Measurements from ENCODE around the gene TOM1L2.

The TOM1L2 gene

DNA sequence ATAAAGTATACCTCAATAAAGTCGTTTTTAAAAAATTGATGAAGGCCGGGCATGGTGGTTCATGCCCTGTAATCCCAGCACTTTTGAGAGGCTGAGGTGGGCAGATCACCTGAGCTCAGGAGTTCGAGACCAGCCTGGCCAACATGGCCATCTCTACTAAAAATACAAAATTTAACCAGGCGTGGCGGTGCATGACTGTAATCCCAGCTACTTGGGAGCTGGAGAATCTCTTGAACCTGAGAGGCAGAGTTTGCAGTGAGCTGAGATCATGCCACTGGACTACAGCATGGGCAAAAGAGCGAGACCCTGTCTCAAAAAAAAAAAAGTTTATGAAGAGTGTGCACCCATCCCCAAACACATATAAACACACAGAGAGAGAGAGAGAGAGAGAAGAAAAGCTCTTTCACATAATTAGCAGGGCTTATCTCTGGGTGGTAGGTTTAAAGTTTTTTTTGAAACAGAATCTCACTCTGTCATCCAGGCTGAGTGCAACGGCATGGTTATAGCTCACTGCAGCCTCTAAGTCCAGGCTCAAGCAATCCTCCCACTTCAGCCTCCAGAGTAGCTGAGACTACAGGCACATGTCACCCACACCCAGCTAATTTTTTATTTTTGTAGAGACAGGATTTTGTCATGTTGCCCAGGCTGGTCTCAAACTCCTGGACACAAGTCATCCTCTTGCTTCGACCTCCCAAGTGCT is 138.4 kb downstream of the TOM1L2 start:
- H3K27me3 ChIP-seq (ENCODE audit: insufficient read depth, low read length, poor library complexity), result no peaks in the 10 kb centered on the region
- no peak overlapping the region for H3K27ac ChIP-seq (ENCODE audit: low read length)
- DNase-seq (no peak), ATAC-seq (ENCODE audit: insufficient read depth, low read depth) (no peak)
- H3K36me3 ChIP-seq (ENCODE audit: insufficient read depth, low read length), result peaks cover 4% of the 10 kb centered on the region; the same call in 1 of the 2 replicates
- H4K20me1 ChIP-seq (ENCODE audit: insufficient read depth, low read length), result peaks cover 15% of the 10 kb centered on the region; the same call in 1 of the 2 replicates
- H3K79me2 ChIP-seq (ENCODE audit: insufficient read depth, low read length), result peaks cover 22% of the 10 kb centered on the region
- H2AFZ ChIP-seq (ENCODE audit: low read depth, low read length), result no peak overlapping the region
- TF ChIP-seq, protein P1, sequence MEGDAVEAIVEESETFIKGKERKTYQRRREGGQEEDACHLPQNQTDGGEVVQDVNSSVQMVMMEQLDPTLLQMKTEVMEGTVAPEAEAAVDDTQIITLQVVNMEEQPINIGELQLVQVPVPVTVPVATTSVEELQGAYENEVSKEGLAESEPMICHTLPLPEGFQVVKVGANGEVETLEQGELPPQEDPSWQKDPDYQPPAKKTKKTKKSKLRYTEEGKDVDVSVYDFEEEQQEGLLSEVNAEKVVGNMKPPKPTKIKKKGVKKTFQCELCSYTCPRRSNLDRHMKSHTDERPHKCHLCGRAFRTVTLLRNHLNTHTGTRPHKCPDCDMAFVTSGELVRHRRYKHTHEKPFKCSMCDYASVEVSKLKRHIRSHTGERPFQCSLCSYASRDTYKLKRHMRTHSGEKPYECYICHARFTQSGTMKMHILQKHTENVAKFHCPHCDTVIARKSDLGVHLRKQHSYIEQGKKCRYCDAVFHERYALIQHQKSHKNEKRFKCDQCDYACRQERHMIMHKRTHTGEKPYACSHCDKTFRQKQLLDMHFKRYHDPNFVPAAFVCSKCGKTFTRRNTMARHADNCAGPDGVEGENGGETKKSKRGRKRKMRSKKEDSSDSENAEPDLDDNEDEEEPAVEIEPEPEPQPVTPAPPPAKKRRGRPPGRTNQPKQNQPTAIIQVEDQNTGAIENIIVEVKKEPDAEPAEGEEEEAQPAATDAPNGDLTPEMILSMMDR (IDR thresholded peaks at IDR 0.05; ENCODE audit: borderline replicate concordance, extremely low read depth, low read length, poor library complexity, severe bottlenecking), result no peak
- no peak for TF ChIP-seq EZH2 (IDR thresholded peaks at IDR 0.05; ENCODE audit: borderline replicate concordance, low read depth, low read length, severe bottlenecking)
- H3K4me3 ChIP-seq (ENCODE audit: low read depth in 1 of 2, low read length in 2 of 2), result no peak overlapping the region
- H3K4me2 ChIP-seq (ENCODE audit: insufficient read depth, low read length), result no peak overlapping the region
- H3K9ac ChIP-seq (ENCODE audit: low read depth, low read length), result no peak overlapping the region
- H3K4me1 ChIP-seq (ENCODE audit: insufficient read depth, low read length), result peaks cover 44% of the 10 kb centered on the region
- H3K9me3 ChIP-seq (ENCODE audit: insufficient read depth, low read length, severe bottlenecking), result no peaks in the 10 kb centered on the region

DNA sequence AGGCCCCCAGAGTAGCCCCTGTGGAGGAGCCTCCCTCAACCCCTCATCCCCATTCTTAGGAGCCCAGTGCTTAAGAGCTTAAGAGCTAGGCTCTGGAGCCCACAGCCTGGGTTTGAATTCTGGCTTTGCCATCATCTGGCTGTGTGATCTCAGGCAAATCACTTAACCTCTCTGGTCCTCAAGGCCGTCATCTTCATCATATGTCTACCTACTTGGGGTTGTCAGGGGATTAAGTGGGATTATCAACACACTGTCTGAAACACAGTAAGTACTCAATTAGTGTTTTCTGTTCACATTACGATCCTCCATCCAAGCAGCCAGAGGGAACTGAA is 140.2 kb downstream of the TOM1L2 start:
- TF ChIP-seq EZH2 (IDR thresholded peaks at IDR 0.05; ENCODE audit: borderline replicate concordance, low read depth, low read length, severe bottlenecking), result no peak
- TF ChIP-seq, protein P1 (IDR thresholded peaks at IDR 0.05; ENCODE audit: borderline replicate concordance, extremely low read depth, low read length, poor library complexity, severe bottlenecking), result no peak
- Histone ChIP-seq H3K27ac (ENCODE audit: low read length) (no peak overlapping the region), H3K4me1 (ENCODE audit: insufficient read depth, low read length) (peaks cover 32% of the 10 kb centered on the region), H2AFZ (ENCODE audit: low read depth, low read length) (no peak overlapping the region), H3K27me3 (ENCODE audit: insufficient read depth, low read length, poor library complexity) (no peaks in the 10 kb centered on the region), H3K79me2 (ENCODE audit: insufficient read depth, low read length) (peaks cover 22% of the 10 kb centered on the region), H3K4me3 (ENCODE audit: low read depth in 1 of 2, low read length in 2 of 2) (no peak overlapping the region), H4K20me1 (ENCODE audit: insufficient read depth, low read length) (peaks cover 20% of the 10 kb centered on the region; the same call in 1 of the 2 replicates), H3K4me2 (ENCODE audit: insufficient read depth, low read length) (no peak overlapping the region), H3K36me3 (ENCODE audit: insufficient read depth, low read length) (peaks cover 4% of the 10 kb centered on the region; the same call in 1 of the 2 replicates), H3K9me3 (ENCODE audit: insufficient read depth, low read length, severe bottlenecking) (no peaks in the 10 kb centered on the region), H3K9ac (ENCODE audit: low read depth, low read length) (no peak overlapping the region)
- ATAC-seq (ENCODE audit: insufficient read depth, low read depth), result no peak
- no peak for DNase-seq

DNA sequence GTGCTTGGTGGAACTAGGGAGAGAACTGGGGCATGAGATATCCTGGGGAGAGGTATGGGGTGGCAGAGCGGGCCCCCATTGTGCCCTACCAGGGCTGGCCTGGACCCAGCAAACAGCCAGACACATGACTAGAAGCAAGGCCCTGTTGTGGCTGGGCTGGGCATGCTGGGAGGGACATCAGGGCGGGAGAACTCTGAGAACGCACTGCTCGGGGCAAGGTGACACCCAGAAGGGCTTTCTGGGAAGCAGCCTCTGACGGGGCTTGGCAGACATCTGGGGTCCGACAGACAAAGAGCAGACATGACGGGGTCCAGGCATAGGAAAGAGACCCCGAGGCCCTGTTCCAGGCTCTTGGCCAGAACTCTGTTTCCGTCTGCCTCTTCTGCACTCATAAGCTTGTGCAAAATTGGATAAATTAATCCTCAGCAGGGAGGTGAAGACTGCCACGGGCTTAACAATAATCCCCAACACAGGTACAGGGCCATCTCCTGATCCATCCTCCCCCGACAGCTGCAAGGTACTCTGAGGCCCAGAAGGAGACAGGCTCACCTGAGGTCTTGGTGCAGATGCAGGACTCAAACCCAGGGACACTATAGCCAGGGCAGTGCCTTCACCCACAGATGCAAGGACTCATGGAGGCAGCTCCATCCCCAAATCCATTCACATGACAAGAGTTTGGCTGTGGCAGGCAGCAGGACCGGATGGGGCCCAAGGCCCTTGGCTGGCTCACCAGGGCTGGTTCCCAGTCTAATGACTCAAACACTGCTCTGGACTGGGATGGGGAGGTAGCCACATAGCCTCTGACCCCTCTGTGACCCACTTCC is 140.8 kb downstream of the TOM1L2 start:
- TF ChIP-seq EZH2 (IDR thresholded peaks at IDR 0.05; ENCODE audit: borderline replicate concordance, low read depth, low read length, severe bottlenecking), result no peak
- TF ChIP-seq, protein P1 (IDR thresholded peaks at IDR 0.05; ENCODE audit: borderline replicate concordance, extremely low read depth, low read length, poor library complexity, severe bottlenecking), result no peak
- H3K4me2 ChIP-seq (ENCODE audit: insufficient read depth, low read length), result no peak overlapping the region

More for the DNA sequence above, 140.8 kb downstream of the TOM1L2 start:
- peaks cover 22% of the 10 kb centered on the region; the same call in 1 of the 2 replicates for H4K20me1 ChIP-seq (ENCODE audit: insufficient read depth, low read length)
- no peaks in the 10 kb centered on the region for H3K9me3 ChIP-seq (ENCODE audit: insufficient read depth, low read length, severe bottlenecking)
- H3K9ac ChIP-seq (ENCODE audit: low read depth, low read length), result no peak overlapping the region
- H2AFZ ChIP-seq (ENCODE audit: low read depth, low read length), result no peak overlapping the region
- DNase-seq (no peak), ATAC-seq (ENCODE audit: insufficient read depth, low read depth) (no peak)
- no peak overlapping the region for H3K27ac ChIP-seq (ENCODE audit: low read length)
- no peaks in the 10 kb centered on the region for H3K27me3 ChIP-seq (ENCODE audit: insufficient read depth, low read length, poor library complexity)
- H3K79me2 ChIP-seq (ENCODE audit: insufficient read depth, low read length), result peaks cover 22% of the 10 kb centered on the region
- H3K36me3 ChIP-seq (ENCODE audit: insufficient read depth, low read length), result peaks cover under 1% of the 10 kb centered on the region; the same call in 1 of the 2 replicates
- H3K4me3 ChIP-seq (ENCODE audit: low read depth in 1 of 2, low read length in 2 of 2), result no peak overlapping the region
- peaks cover 32% of the 10 kb centered on the region for H3K4me1 ChIP-seq (ENCODE audit: insufficient read depth, low read length)
